IPS DF 6.9 (cell line): ENCODE measurements around the gene CADM1.

Source experiments
- DNase-seq: peaks from one replicate; pipeline ENCODE4 v3.0.0-alpha.2; 2013; ENCODE audit warnings: low read depth, low spot score
- H3K27ac ChIP-seq: one replicate; pipeline ENCODE4 v1.5.1; 2013; ENCODE audit warnings: low read length, control low read depth
- H3K27me3 ChIP-seq: 2 replicates; pipeline ENCODE4 v1.6.1; 2013; ENCODE audit warnings: mild to moderate bottlenecking, low read length; ENCODE audit not compliant: control insufficient read depth, insufficient read depth
- H3K36me3 ChIP-seq: 2 replicates; pipeline ENCODE4 v1.6.1; 2013; ENCODE audit warnings: low read length; ENCODE audit not compliant: control insufficient read depth, insufficient read depth
- H3K4me1 ChIP-seq: 2 replicates; pipeline ENCODE4 v1.6.1; 2013; ENCODE audit warnings: low read length; ENCODE audit not compliant: control insufficient read depth, insufficient read depth
- H3K4me3 ChIP-seq: 2 replicates; pipeline ENCODE4 v1.5.1; 2013; ENCODE audit warnings: mild to moderate bottlenecking, low read length
- H3K9me3 ChIP-seq: 2 replicates; pipeline ENCODE4 v1.6.1; 2013; ENCODE audit warnings: low read length, inconsistent platforms; ENCODE audit not compliant: control insufficient read depth, insufficient read depth
- WGBS: extraction: QIAGEN DNeasy Blood & Tissue Kit; methylation state at CpG from one replicate; pipeline ENCODE4 v1.1.7; 2013; ENCODE audit warnings: mixed read lengths, missing lambda C conversion rate; ENCODE audit not compliant: insufficient read length, insufficient coverage; 5-methylcytosine and 5-hydroxymethylcytosine counted together

Gene CADM1

DNA sequence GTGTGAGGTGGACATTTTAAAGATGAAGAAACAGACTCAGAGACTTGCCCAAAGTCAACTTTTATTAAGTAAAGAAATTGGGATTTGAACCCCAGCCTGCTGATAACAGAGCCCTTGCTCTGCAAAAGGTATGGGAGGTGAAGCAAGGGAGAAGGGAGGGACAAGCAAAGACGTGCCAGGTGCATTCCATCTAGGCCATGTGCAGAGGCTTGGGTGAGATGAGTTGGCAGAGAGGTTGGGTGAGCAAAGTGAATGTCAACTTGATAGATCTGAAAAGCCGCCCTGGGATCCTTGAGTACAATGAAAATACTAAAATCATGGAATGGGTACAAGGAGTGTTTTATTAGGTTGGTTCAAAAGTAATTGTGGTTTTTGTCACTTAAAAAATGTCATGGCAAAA lies 341.3 kb downstream of the CADM1 start:
- DNase-seq: no peak
- Histone ChIP-seq H3K9me3 (no peaks in the 10 kb centered on the region), H3K27me3 (no peaks in the 10 kb centered on the region), H3K27ac (no peak overlapping the region), H3K4me3 (no peak overlapping the region), H3K4me1 (peaks cover 7% of the 10 kb centered on the region), H3K36me3 (no peaks in the 10 kb centered on the region)
- WGBS: no CpG with 5 or more reads among the region's 2 CpGs

DNA sequence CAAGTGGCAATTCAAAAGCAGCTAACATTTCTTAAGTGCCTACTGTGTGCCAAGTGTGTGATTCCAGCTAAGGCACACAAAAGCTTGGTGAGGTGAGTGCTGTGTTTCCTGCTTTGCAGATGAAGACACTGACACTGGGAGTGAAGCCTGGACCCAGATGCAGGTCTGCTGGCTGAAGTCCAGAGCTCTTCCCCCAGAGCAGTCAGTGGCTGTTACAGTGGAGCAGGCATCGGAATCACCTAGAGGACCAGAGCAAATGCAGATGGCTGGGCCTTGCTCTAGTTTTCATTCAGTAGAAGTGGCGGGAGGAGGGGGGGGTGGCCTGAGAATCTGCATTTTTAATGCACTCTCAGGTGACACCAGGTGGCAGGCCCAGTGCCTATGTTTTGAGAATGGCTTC lies 342.3 kb downstream of the CADM1 start:
- Histone ChIP-seq H3K27ac (no peak overlapping the region), H3K4me1 (peaks cover 7% of the 10 kb centered on the region), H3K36me3 (no peaks in the 10 kb centered on the region), H3K27me3 (no peaks in the 10 kb centered on the region), H3K4me3 (no peak overlapping the region), H3K9me3 (no peaks in the 10 kb centered on the region)
- no CpG with 5 or more reads among the region's 2 CpGs for WGBS
- no peak for DNase-seq

- Histone ChIP-seq H3K4me3 (no peak overlapping the region), H3K27ac (no peak overlapping the region), H3K9me3 (no peaks in the 10 kb centered on the region), H3K36me3 (no peaks in the 10 kb centered on the region), H3K4me1 (peaks cover 2% of the 10 kb centered on the region), H3K27me3 (no peaks in the 10 kb centered on the region)
- no CpG with 5 or more reads among the region's 9 CpGs for WGBS
- DNase-seq: no peak
These were observed 345.0 kb downstream of the CADM1 start for GRCh38 chr11:115159207-115159606.

DNA sequence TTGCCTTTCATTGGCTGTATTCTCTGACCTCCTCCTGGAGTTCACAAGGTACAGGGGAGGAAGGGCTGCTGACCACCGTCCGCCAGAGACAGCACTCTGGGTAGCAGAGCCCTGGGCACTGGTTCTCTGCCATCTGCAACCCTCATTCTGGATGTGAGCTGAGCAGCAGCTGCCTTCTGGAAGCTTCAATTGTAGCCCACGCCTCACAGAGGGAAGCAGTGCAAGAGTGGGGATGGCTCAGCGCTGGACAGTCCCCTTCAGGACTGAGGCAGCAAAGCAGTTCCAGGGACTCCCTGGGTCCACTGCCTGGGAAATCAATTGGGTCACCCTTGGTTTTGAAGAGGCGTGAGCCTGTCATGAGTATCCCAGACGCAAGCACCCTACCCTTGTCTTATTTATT lies 346.2 kb downstream of the CADM1 start:
- no peaks in the 10 kb centered on the region; the same call in 1 of the 2 replicates for H3K4me1 ChIP-seq
- H3K9me3 ChIP-seq: no peaks in the 10 kb centered on the region
- H3K27ac ChIP-seq: no peak overlapping the region
- H3K4me3 ChIP-seq: no peak overlapping the region
- WGBS: no CpG with 5 or more reads among the region's 6 CpGs
- no peaks in the 10 kb centered on the region for H3K36me3 ChIP-seq
- no peak for DNase-seq
- no peaks in the 10 kb centered on the region for H3K27me3 ChIP-seq

DNA sequence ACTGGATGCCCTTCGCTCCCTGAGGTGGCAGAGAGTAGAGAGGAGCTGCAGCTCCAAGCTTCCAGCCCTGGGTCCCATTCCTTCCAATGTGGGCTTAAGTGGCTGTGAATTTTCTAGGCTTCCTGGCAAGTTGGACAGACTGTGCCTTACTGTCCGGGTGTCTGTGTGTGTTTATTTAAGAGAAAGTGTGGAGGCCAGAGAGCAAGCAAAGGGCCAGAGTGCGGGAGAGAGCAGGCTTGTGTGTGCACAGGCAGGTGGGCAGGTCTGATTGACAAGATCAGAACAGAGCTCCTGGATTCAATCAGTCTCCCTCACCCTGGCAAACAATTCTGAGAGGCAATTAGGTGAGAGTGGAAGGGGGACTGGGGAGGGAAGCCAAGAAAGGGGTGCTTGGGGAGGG lies 347.0 kb downstream of the CADM1 start:
- Histone ChIP-seq H3K9me3 (no peaks in the 10 kb centered on the region), H3K4me3 (no peak overlapping the region), H3K36me3 (no peaks in the 10 kb centered on the region), H3K27me3 (no peaks in the 10 kb centered on the region), H3K27ac (no peak overlapping the region), H3K4me1 (no peaks in the 10 kb centered on the region; the same call in 1 of the 2 replicates)
- no peak for DNase-seq
- no CpG with 5 or more reads among the region's 3 CpGs for WGBS

- Histone ChIP-seq H3K4me1 (no peaks in the 10 kb centered on the region), H3K27ac (no peak overlapping the region), H3K36me3 (no peaks in the 10 kb centered on the region), H3K9me3 (no peaks in the 10 kb centered on the region), H3K27me3 (no peaks in the 10 kb centered on the region), H3K4me3 (no peak overlapping the region)
- DNase-seq: no peak
- WGBS: no CpG with 5 or more reads among the region's 1 CpG
These were observed 348.2 kb downstream of the CADM1 start for GRCh38 chr11:115155978-115156377.

DNA sequence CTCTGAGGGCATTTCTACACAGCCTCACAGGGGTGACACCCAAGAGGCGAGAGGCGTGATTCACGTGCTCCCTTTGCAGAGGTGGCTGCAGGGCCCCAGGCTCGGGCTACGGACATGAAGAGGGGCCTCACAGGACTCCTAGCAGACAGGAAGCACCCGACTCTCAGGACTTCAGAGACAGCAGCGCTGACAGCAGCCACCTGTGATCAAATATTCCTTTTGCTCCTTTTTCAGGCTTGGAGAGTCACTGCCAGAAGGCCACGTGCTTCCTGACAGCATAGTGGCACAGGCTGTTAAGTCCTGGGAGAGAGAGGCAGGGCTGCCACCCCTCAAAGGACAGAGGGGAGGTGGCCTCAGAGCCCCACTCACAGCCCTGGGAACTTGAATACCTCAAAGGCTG lies 348.9 kb downstream of the CADM1 start:
- no peak for DNase-seq
- H3K27ac ChIP-seq: no peak overlapping the region
- no peaks in the 10 kb centered on the region for H3K4me1 ChIP-seq
- H3K36me3 ChIP-seq: no peaks in the 10 kb centered on the region
- no peaks in the 10 kb centered on the region for H3K27me3 ChIP-seq
- no CpG with 5 or more reads among the region's 8 CpGs for WGBS
- H3K4me3 ChIP-seq: no peak overlapping the region
- H3K9me3 ChIP-seq: no peaks in the 10 kb centered on the region

DNA sequence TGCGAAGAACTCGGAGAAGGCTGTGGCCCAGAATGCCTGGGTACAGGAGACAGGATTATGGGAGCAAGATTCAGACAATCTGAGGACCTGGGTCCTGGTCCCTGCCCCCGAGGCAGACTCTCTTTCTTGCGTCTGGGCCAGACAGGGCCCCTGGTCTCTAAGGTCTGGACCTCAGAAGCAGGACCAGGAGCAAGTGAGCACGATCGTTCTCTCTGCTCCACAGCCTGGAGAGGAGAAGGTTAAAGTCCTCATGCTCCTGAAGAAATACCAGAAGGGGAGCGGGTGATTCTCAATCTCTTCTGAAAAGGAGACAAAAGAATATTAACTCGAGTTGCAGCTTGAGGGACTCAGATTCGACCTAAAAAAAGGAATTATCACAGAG lies 349.9 kb downstream of the CADM1 start:
- Histone ChIP-seq H3K27ac (no peak overlapping the region), H3K4me3 (no peak overlapping the region), H3K27me3 (no peaks in the 10 kb centered on the region), H3K36me3 (no peaks in the 10 kb centered on the region), H3K9me3 (no peaks in the 10 kb centered on the region), H3K4me1 (no peaks in the 10 kb centered on the region)
- DNase-seq: no peak
- no CpG with 5 or more reads among the region's 9 CpGs for WGBS

DNA sequence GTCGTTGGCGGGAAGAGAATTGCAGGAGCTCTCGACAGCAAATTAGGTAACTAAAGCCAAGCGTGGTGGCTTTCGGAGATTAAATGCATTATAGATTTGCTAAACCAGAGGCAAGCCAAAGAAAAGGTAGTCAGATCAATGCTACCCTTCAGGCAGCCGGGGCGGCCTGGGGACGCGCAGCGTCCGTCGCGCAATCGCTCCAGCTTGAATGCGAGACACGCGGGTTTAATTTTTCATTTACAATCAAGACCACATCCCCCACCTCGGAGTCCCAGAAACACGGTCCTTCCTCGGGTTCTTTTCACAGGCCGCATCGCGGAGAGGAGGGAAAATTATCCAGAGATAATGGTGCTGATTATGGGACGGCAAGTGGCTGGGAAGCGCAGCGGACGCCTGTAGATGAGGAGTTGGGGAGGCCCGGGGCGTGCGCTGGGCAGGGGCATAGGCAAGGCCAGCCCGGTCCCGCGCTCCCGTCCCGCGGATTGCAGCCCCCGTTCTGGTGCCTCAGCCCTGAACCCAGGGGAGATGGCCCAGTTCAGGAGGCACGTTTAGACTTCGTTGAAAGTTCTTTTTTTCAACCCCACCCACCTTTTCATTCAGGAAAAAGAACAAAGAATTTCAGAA lies 350.4 kb downstream of the CADM1 start:
- Histone ChIP-seq H3K27ac (no peak overlapping the region), H3K36me3 (no peaks in the 10 kb centered on the region), H3K4me3 (no peak overlapping the region), H3K27me3 (no peaks in the 10 kb centered on the region), H3K9me3 (no peaks in the 10 kb centered on the region), H3K4me1 (no peaks in the 10 kb centered on the region)
- WGBS: no CpG with 5 or more reads among the region's 39 CpGs
- no peak for DNase-seq

DNA sequence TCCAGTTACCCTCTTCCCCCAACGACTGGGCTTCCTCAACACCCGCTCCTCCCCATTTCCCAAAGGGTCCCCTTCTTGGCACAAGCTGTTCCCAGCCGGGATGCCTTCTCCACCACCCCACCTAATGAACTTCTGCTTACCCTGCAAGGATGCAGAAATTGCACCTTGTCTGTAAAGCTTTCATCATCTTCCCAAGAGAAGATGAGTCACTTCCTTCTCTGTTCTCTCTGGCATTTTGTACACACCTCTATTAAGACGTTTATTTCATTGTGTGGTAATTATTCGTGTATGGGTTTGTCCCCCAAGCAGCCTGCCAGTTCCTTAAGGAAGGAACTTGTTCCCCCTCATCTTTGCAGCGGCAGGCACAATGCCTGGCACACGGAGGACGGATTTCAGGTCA lies 351.1 kb downstream of the CADM1 start:
- Histone ChIP-seq H3K36me3 (no peaks in the 10 kb centered on the region), H3K4me3 (no peak overlapping the region), H3K27ac (no peak overlapping the region), H3K27me3 (no peaks in the 10 kb centered on the region), H3K9me3 (no peaks in the 10 kb centered on the region), H3K4me1 (no peaks in the 10 kb centered on the region)
- no CpG with 5 or more reads among the region's 8 CpGs for WGBS
- DNase-seq: no peak

DNA sequence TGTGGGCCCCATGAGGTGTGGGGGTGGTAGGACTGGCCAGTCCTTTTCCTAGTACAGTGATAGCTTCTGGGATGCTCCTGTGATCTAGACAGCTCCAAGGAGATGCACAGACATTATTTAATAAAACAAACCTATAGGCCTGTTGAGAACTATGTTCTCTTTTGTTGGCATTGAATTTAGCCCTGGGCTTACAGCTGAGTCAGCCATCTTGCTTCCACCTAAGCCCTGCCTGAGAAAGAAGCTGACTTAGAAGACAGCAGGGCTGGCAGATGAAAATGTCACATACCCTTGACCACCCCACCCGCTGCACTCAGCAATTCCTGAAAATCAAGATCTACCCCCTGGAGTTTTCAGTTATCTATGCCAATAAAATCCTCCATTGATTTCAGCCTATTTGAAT lies 353.2 kb downstream of the CADM1 start:
- no peaks in the 10 kb centered on the region for H3K36me3 ChIP-seq
- no peaks in the 10 kb centered on the region for H3K9me3 ChIP-seq
- no peak for DNase-seq
- no peaks in the 10 kb centered on the region; the same call in 1 of the 2 replicates for H3K4me1 ChIP-seq
- H3K4me3 ChIP-seq: no peak overlapping the region
- H3K27ac ChIP-seq: no peak overlapping the region
- no CpG with 5 or more reads among the region's 1 CpG for WGBS
- no peaks in the 10 kb centered on the region for H3K27me3 ChIP-seq
